Natural killer cell (primary cell): Measurements from ENCODE around the gene CSF1. TPM values are rescaled to one million over a fixed set of nuclear protein-coding genes. Genes with fewer than 3 reads are reported as not detected.

Experiments
- ATAC-seq, 3 donors: fragments of 150-1000 bp in 2 of 3; fragments of 200-7000 bp in 1 of 3; cut with Tn5 transposase; 1 replicate in 1 of 3; 2 replicates in 2 of 3; pipeline ENCODE4 v1.10.0; 2021; ENCODE audit warnings: mild to moderate bottlenecking in 2 of 3, moderate library complexity in 2 of 3
- DNase-seq, 2 donors: peaks; one replicate each; pipeline versions ENCODE4 v3.0.0 to v3.0.0-alpha.2; 2013 to 2021; ENCODE audit warnings: mixed read lengths in 1 of 2
- H3K27ac ChIP-seq: one replicate; pipeline ENCODE4 v1.5.1; 2013; ENCODE audit warnings: mild to moderate bottlenecking, low read length
- H3K27me3 ChIP-seq: one replicate; pipeline ENCODE4 v1.6.1; 2013; ENCODE audit warnings: low read length; ENCODE audit not compliant: control insufficient read depth, insufficient read depth
- H3K36me3 ChIP-seq: one replicate; pipeline ENCODE4 v1.6.1; 2013; ENCODE audit warnings: low read length; ENCODE audit not compliant: control insufficient read depth, insufficient read depth
- H3K4me1 ChIP-seq: one replicate; pipeline ENCODE4 v1.6.1; 2013; ENCODE audit warnings: low read length; ENCODE audit not compliant: control insufficient read depth, insufficient read depth
- H3K4me3 ChIP-seq: one replicate; pipeline ENCODE4 v1.5.1; 2013; ENCODE audit warnings: low read length
- H3K9me3 ChIP-seq: one replicate; pipeline ENCODE4 v1.6.1; 2013; ENCODE audit warnings: low read length; ENCODE audit not compliant: control insufficient read depth, insufficient read depth
- H3K27ac Mint-ChIP-seq, 2 donors: one replicate each; pipeline ENCODE4 v1.8.0; 2022; ENCODE audit warnings: mild to moderate bottlenecking in 2 of 2, mixed read lengths in 2 of 2, moderate library complexity in 1 of 2
- H3K27me3 Mint-ChIP-seq, 2 donors: one replicate each; pipeline ENCODE4 v1.8.0; 2022; ENCODE audit warnings: low read depth in 2 of 2, mixed read lengths in 2 of 2
- H3K36me3 Mint-ChIP-seq: one replicate; pipeline ENCODE4 v1.8.0; 2022; ENCODE audit warnings: mixed read lengths
- H3K4me1 Mint-ChIP-seq, 2 donors: one replicate each; pipeline ENCODE4 v1.8.0; 2022; ENCODE audit warnings: mixed read lengths in 2 of 2
- H3K4me3 Mint-ChIP-seq: one replicate; pipeline ENCODE4 v1.8.0; 2022; ENCODE audit warnings: mild to moderate bottlenecking, moderate library complexity, mixed read lengths
- H3K9me3 Mint-ChIP-seq, 2 donors: one replicate each; pipeline ENCODE4 v1.8.0; 2022; ENCODE audit warnings: mixed read lengths in 2 of 2
- CTCF ChIP-seq: fragments of 200-600 bp; IDR thresholded peaks from one replicate; pipeline ENCODE4 v1.8.0; 2022; ENCODE audit warnings: antibody characterized with exemption
- WGBS: methylation state at CpG from one replicate; pipeline ENCODE4 v1.1.7; 2013; ENCODE audit warnings: missing lambda C conversion rate; ENCODE audit not compliant: insufficient coverage; 5-methylcytosine and 5-hydroxymethylcytosine counted together
- intact Hi-C: fragments of 100-400 bp; cut with micrococcal nuclease; formaldehyde crosslinking; loops from one replicate; pipeline ENCODE4 v1.14.2; 2022
- total RNA-seq, 4 donors: library from RNA; stranded (reverse); fragments of 120-200 nt in 1 of 4; gene quantifications; one replicate each; pipeline versions ENCODE4 v1.2.3 to v1.2.4, GENCODE V29; 2013 to 2022

CSF1 gene
- total RNA-seq, 3 donors from 2014 or later (not counting 1 experiment from before 2014, with no cell fraction given) = 2.1 to 57.9 (median 3.7) TPM

GRCh38 chr1:109937738-109938137 is 27.1 kb downstream of the CSF1 start:
- Histone ChIP-seq H3K4me1 (peaks cover 12% of the 10 kb centered on the region), H3K4me3 (no peak overlapping the region), H3K27me3 (no peaks in the 10 kb centered on the region), H3K9me3 (peaks cover 6% of the 10 kb centered on the region), H3K27ac (no peak overlapping the region), H3K36me3 (no peaks in the 10 kb centered on the region)
- ATAC-seq (no peak), DNase-seq (no peak)
- Mint-ChIP-seq H3K36me3 (peaks cover 7% of the 10 kb centered on the region), H3K4me1 (peaks cover 7 to 10% of the 10 kb centered on the region in 2 donors), H3K27ac (no peak overlapping the region), H3K27me3 (peaks cover 8 to 38% of the 10 kb centered on the region in 2 donors), H3K9me3 (peaks cover 3 to 6% of the 10 kb centered on the region in 2 donors), H3K4me3 (no peak overlapping the region)
- WGBS = 100% methylated on average over 1 of the region's 1 CpG
- no peak for TF ChIP-seq CTCF
- intact Hi-C loops = no loop called here

GRCh38 chr1:109938556-109938955 is 27.9 kb downstream of the CSF1 start:
- intact Hi-C loops = no loop called here
- peaks cover 3 to 6% of the 10 kb centered on the region in 2 donors for H3K9me3 Mint-ChIP-seq

GRCh38 chr1:109942434-109942833 is 31.8 kb downstream of the CSF1 start:
- no peak for ATAC-seq
- H3K36me3 Mint-ChIP-seq = no peaks in the 10 kb centered on the region
- peaks cover 0 to 2% of the 10 kb centered on the region in 2 donors for H3K9me3 Mint-ChIP-seq
- Histone ChIP-seq H3K9me3 (peaks cover 6% of the 10 kb centered on the region), H3K4me1 (no peaks in the 10 kb centered on the region), H3K27ac (no peak overlapping the region), H3K36me3 (no peaks in the 10 kb centered on the region), H3K27me3 (no peaks in the 10 kb centered on the region), H3K4me3 (no peak overlapping the region)
- H3K4me3 Mint-ChIP-seq = no peak overlapping the region
- H3K27me3 Mint-ChIP-seq = peaks cover 13 to 25% of the 10 kb centered on the region in 2 donors
- no peak overlapping the region for H3K27ac Mint-ChIP-seq
- intact Hi-C loops = no loop called here
- no peak for DNase-seq
- peaks cover 6 to 12% of the 10 kb centered on the region in 2 donors for H3K4me1 Mint-ChIP-seq
- TF ChIP-seq CTCF = no peak
- 100% methylated on average over 1 of the region's 2 CpGs for WGBS

More at GRCh38 chr1:109938556-109938955, 27.9 kb downstream of the CSF1 start:
- Mint-ChIP-seq H3K4me3 (no peak overlapping the region), H3K27ac (no peak overlapping the region), H3K4me1 (peaks cover 5 to 6% of the 10 kb centered on the region in 2 donors), H3K27me3 (peaks cover 8 to 38% of the 10 kb centered on the region in 2 donors), H3K36me3 (peaks cover 7% of the 10 kb centered on the region)
- Histone ChIP-seq H3K4me3 (no peak overlapping the region), H3K4me1 (peaks cover 10% of the 10 kb centered on the region), H3K27ac (no peak overlapping the region), H3K9me3 (peaks cover 6% of the 10 kb centered on the region), H3K27me3 (no peaks in the 10 kb centered on the region), H3K36me3 (no peaks in the 10 kb centered on the region)
- DNase-seq (no peak), ATAC-seq (no peak)
- WGBS = 100% methylated on average over 1 of the region's 2 CpGs
- TF ChIP-seq CTCF = no peak

GRCh38 chr1:109944541-109944940 is 33.9 kb downstream of the CSF1 start:
- WGBS = 33% methylated on average over 2 of the region's 2 CpGs
- intact Hi-C loops = no loop called here
- H3K36me3 Mint-ChIP-seq = no peaks in the 10 kb centered on the region
- no peaks in the 10 kb centered on the region for H3K4me1 ChIP-seq
- H3K4me3 ChIP-seq = no peak overlapping the region
- H3K4me1 Mint-ChIP-seq = peaks cover 6 to 12% of the 10 kb centered on the region in 2 donors
- H3K4me3 Mint-ChIP-seq = no peak overlapping the region
- no peaks in the 10 kb centered on the region for H3K27me3 ChIP-seq
- no peaks in the 10 kb centered on the region for H3K36me3 ChIP-seq
- no peak for TF ChIP-seq CTCF
- H3K27me3 Mint-ChIP-seq = peaks cover 12 to 13% of the 10 kb centered on the region in 2 donors
- no peaks in the 10 kb centered on the region for H3K9me3 Mint-ChIP-seq
- DNase-seq (no peak), ATAC-seq (no peak)
- no peak overlapping the region for H3K27ac ChIP-seq
- H3K27ac Mint-ChIP-seq = no peak overlapping the region
- H3K9me3 ChIP-seq = no peaks in the 10 kb centered on the region
